ENCODE results near the gene C12orf57. TPM values are rescaled to one million over a fixed set of nuclear protein-coding genes. Genes with fewer than 3 reads are reported as not detected.
A peak's percentile ranks its signal among the peaks of the same experiment; 100 is the strongest.

Gene C12orf57
- total RNA-seq, 4 donors from 2014 or later, result 280 to 555 (median 413) TPM

DNA sequence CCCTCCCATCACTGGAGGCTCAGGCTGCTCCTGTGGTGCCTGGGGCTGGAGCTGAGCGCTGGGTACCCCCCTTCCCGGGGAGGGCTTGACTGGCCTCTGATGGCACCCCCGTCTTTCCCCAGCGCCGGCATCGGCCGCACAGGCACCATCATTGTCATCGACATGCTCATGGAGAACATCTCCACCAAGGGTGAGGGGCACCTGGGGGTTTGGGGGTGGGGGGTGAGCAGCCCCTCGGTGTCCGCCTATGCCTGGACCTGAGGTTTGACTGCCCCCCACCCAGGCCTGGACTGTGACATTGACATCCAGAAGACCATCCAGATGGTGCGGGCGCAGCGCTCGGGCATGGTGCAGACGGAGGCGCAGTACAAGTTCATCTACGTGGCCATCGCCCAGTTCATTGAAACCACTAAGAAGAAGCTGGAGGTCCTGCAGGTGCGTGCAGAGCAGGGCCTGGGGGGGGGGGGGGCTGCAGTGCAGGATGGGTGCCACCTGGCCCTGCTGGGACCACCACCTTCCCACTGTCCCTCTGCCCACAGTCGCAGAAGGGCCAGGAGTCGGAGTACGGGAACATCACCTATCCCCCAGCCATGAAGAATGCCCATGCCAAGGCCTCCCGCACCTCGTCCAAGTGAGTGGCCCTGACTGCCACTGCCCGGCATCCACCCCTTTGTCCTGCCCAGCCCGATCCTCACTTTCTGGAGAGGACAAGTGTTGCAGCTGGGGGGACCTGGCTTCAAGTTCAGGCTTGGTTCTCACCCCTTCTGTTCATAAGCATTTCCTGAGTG is 16.2 kb downstream of the C12orf57 start:
- no peak for ATAC-seq (ENCODE audit: low FRiP score)
- TF ChIP-seq, protein P1, sequence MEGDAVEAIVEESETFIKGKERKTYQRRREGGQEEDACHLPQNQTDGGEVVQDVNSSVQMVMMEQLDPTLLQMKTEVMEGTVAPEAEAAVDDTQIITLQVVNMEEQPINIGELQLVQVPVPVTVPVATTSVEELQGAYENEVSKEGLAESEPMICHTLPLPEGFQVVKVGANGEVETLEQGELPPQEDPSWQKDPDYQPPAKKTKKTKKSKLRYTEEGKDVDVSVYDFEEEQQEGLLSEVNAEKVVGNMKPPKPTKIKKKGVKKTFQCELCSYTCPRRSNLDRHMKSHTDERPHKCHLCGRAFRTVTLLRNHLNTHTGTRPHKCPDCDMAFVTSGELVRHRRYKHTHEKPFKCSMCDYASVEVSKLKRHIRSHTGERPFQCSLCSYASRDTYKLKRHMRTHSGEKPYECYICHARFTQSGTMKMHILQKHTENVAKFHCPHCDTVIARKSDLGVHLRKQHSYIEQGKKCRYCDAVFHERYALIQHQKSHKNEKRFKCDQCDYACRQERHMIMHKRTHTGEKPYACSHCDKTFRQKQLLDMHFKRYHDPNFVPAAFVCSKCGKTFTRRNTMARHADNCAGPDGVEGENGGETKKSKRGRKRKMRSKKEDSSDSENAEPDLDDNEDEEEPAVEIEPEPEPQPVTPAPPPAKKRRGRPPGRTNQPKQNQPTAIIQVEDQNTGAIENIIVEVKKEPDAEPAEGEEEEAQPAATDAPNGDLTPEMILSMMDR (IDR thresholded peaks at IDR 0.05), result no peak
- DNase-seq (ENCODE audit: low spot score), result no peak

DNA sequence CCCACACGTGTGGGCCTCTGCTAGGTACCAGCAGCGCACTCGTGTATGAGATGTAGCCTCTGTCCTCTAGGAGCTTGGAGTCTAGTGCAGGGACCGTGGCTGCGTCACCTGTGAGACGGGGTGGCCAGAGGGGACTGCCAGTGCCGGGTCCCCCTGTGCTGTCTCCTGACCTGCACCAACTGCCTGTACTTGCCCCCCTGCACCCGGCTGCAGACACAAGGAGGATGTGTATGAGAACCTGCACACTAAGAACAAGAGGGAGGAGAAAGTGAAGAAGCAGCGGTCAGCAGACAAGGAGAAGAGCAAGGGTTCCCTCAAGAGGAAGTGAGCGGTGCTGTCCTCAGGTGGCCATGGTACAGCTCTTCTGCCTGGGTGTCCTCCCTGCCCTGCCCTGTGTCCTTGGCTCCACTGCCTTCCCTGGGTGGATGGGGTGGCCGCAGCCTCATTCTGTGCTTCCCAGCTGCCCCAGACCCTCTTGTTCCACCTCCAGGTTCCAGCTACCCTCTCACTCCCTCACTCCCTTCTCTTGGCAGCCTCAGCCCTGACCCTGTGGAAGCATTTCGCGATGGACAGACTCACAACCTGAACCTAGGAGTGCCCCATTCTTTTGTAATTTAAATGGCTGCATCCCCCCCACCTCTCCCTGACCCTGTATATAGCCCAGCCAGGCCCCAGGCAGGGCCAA is 16.9 kb downstream of the C12orf57 start:
- TF ChIP-seq, protein P1 (IDR thresholded peaks at IDR 0.05), result no peak
- no peak for DNase-seq (ENCODE audit: low spot score)
- no peak for ATAC-seq (ENCODE audit: low FRiP score)

DNA sequence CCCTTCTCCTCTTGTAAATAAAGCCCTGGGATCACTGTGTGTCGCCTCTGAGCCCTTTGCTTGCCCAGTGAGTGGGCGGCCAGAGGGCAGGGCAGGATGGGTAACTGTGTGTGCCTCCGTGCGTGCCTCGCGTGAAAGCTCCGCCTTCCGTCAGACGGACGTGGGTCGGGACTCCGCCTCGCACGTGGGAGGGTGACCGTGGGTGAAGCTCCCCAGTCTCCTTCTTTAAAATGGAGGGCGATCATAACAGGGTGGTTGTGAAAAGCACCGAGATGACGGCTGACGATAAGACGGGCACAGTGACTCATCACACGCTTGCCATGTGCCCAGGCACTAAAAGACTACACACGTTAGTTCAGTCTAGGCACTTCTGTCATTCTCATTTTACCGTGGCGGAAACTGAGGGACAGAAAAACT is 17.5 kb downstream of the C12orf57 start:
- DNase-seq (ENCODE audit: low spot score), result no peak
- peak; percentile 63 for ATAC-seq (ENCODE audit: low FRiP score)

DNA sequence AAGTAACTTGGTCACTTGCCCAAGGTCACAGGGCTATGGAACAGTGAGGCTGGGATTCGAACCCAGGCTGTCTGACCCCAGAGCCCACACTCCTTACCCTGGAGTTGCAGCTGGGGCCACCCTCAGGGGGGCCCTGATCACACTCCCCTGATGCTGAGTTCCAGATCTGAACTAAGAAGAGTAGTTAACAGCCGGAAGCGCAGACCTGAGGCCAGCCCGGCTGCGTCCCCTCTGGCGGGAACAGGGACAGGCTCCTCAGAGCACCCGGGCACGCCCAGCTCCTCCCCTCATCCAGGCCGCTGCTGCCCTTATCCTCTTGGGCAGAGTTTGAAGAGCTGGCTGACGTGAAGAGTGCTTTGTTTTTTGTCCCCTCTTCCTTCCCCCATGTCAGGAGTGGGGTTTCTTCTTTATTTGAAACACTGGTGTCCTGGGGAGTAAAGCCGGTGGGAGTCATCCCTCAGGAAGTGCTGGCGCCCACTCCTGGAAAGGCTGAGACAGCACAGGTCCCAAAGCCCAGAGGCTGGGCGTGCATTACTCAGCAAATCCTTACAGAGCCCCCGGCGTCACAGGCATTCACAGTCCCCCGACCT is 18.0 kb downstream of the C12orf57 start:
- DNase-seq (ENCODE audit: low spot score) (peak; percentile 54), ATAC-seq (ENCODE audit: low FRiP score) (peak; percentile 50)
- TF ChIP-seq, protein P1 (IDR thresholded peaks at IDR 0.05), result no peak

More for the DNA sequence above, 17.5 kb downstream of the C12orf57 start:
- TF ChIP-seq, protein P1 (IDR thresholded peaks at IDR 0.05), result no peak

DNA sequence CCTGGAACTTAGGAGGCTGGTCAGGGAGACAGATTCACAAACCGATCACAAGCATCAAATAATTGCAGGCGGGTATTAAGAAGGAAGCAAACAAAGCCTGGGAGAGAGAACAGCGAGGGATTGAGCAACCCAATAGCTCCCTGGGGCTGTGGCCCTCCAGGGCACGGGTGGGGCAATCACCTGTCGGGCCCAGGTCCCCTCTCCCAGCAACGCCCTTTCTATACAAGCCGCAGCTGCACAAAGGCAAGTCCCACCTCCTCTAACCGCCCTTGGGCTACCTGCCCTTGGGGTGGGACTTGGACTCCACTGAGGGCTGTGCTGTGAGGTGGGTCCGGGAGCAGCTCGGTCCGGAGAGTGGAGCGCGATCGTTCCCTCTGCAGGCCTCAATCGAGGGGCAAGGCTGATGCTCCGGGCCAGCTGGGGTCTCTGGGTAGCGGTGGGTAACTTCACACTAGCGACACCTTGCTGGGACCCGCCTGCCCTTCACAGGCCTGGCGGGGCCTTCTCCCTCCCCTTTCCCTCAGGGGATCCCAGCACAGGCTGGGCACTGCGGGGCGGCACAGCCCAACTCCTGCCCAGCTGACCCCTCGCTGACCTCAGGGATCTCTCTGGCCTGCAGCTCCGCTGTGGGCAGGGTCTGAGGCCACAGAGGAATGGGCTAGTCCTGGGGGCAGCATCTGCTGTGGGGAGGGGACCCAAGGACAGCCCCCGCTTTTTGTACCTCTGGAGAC is 18.6 kb downstream of the C12orf57 start:
- no peak for ATAC-seq (ENCODE audit: low FRiP score)
- TF ChIP-seq, protein P1 (IDR thresholded peaks at IDR 0.05), result no peak
- DNase-seq (ENCODE audit: low spot score), result no peak

DNA sequence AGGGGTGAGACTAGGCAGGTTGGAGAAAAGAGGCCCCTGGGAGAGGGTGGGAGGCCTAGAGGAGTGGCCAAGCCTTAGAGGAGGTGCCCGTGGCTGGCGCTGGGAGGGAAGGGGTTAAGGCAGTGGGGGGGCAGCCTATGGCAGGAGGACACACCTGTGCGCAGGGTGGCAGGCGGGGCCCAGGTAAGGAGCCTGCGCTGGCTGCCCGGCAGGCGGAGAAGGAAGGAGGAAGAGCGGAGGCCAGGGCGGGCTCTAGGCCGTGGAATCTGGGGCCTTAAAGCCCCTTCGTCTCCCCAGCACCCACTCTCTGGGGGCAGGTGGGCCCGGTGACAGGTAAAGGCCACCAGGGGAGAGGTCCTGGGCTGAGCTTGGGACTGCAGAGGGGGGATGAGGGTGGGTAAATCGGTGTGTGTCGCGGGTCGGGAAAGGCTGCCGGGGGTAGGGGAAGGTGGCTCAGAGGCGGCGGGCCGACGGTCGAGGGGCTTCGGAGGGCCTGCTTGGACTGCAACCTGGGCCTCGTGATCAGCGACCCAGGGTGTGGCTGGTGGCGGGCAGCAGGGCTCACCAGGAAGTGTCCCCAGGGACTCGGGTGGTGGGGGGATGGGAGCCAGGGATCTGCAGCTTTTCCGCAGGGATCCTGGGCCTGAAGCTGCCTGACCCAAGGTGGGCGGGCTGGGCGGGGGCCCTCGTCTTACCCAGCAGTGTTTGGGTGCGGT is 19.4 kb downstream of the C12orf57 start:
- no peak for ATAC-seq (ENCODE audit: low FRiP score)
- DNase-seq (ENCODE audit: low spot score), result no peak
- TF ChIP-seq, protein P1 (IDR thresholded peaks at IDR 0.05), result no peak

Measured in omental fat pad (tissue), 4 donors.